Cardiac fibroblast (primary cell): ENCODE results near the gene CALHM4.

ENCODE experiments used
- DNase-seq, 2 donors: peaks; one replicate each; pipeline versions ENCODE4 v3.0.0 to v3.0.0-alpha.2; 2010; ENCODE audit warnings: low read depth in 2 of 2
- H3K4me3 ChIP-seq, 2 donors: replicated peaks in 1 of 2; 1 replicate in 1 of 2; 2 replicates in 1 of 2; pipeline ENCODE4 v1.5.1; 2011; ENCODE audit warnings: low read depth in 2 of 2, low read length in 2 of 2, mild to moderate bottlenecking in 2 of 2, moderate library complexity in 1 of 2
- TF ChIP-seq, protein P1 (sequence below): IDR thresholded peaks from one replicate; pipeline ENCODE4 v1.5.1; 2011; ENCODE audit warnings: low read depth, mild to moderate bottlenecking, low read length, inconsistent platforms

CALHM4 gene

GRCh38 chr6:116535109-116535508 is 18.4 kb upstream of the CALHM4 start:
- TF ChIP-seq, protein P1, sequence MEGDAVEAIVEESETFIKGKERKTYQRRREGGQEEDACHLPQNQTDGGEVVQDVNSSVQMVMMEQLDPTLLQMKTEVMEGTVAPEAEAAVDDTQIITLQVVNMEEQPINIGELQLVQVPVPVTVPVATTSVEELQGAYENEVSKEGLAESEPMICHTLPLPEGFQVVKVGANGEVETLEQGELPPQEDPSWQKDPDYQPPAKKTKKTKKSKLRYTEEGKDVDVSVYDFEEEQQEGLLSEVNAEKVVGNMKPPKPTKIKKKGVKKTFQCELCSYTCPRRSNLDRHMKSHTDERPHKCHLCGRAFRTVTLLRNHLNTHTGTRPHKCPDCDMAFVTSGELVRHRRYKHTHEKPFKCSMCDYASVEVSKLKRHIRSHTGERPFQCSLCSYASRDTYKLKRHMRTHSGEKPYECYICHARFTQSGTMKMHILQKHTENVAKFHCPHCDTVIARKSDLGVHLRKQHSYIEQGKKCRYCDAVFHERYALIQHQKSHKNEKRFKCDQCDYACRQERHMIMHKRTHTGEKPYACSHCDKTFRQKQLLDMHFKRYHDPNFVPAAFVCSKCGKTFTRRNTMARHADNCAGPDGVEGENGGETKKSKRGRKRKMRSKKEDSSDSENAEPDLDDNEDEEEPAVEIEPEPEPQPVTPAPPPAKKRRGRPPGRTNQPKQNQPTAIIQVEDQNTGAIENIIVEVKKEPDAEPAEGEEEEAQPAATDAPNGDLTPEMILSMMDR, result no peak
- H3K4me3 ChIP-seq, result no peak overlapping the region
- DNase-seq, result no peak

DNA sequence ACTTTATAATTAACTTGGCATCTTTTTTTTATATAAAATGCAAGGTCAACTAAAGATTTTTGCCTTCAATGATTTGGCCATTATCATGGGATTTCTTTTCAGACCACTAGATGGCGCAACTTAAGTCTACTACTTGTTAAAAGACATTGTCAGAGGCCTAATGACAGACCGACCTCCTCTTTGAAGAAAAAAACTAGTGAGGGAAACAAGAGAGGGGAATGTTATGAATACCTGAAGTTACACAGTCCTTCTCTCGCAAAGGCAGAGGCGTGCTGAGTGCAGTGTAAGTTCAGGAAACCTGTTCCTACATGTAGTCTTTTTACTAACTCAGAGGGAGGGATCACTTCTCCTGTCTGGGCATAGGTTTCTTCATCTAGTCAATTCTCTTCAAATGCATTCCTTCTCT is 17.3 kb upstream of the CALHM4 start:
- TF ChIP-seq, protein P1, result peak; percentile 52
- peak; percentile 77 to 85 for DNase-seq
- H3K4me3 ChIP-seq, result no peak overlapping the region

DNA sequence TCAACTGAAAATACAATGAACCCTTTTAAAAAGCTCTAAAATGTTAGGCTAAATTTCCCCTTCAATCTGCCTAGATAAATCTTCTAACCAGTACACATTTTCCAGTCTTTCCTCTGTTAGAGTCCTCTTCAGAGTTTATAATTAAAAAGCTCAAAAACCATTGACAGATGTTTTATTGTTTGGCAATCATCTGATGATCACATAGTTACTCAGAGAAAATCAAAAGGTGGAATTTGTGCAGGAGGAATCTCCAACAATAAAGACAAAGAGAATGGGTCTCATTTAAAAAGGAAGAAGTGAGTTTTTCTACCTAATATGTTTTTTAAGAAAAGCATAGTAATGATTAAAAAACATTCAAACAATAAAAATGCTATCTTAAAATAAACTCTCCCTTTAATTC is 11.1 kb upstream of the CALHM4 start:
- TF ChIP-seq, protein P1, result no peak
- peak in 1 of 2 donors; percentile 32 for DNase-seq
- no peak overlapping the region for H3K4me3 ChIP-seq

GRCh38 chr6:116543149-116543548 is 10.4 kb upstream of the CALHM4 start:
- no peak for DNase-seq
- TF ChIP-seq, protein P1, result no peak
- H3K4me3 ChIP-seq, result no peak overlapping the region

DNA sequence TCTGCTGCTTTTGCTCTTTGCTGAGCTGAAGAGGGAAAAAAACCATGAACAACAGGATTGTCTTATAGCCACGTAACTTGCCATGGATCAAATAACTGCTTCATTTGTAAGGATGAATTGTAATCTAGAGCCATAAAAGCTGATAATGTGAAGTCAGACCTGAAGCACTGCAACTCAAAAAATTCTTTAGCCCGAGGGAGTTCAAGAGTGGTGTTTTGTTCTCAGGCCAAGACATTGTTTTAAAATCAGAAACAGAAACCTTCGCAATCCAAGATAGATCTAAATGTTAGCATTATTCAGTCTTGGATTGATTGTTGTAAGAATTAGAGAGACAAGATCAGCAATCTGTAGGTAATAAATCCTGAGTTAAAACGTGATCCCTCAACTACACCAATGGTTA is 7.9 kb upstream of the CALHM4 start, which contains the start of gene TRAPPC3L:
TSS of gene TRAPPC3L (minus strand) at position 34 of the 400 bp plus-strand sequence. CDS start 170 bp downstream, outside the sequence.
- TF ChIP-seq, protein P1, result no peak
- H3K4me3 ChIP-seq, result no peak within 1 kb of the TSS
- DNase-seq, result no peak

- DNase-seq, result no peak
- no peak overlapping the region for H3K4me3 ChIP-seq
- TF ChIP-seq, protein P1, result no peak
Observed at GRCh38 chr6:116547358-116547757, 6.2 kb upstream of the CALHM4 start.

DNA sequence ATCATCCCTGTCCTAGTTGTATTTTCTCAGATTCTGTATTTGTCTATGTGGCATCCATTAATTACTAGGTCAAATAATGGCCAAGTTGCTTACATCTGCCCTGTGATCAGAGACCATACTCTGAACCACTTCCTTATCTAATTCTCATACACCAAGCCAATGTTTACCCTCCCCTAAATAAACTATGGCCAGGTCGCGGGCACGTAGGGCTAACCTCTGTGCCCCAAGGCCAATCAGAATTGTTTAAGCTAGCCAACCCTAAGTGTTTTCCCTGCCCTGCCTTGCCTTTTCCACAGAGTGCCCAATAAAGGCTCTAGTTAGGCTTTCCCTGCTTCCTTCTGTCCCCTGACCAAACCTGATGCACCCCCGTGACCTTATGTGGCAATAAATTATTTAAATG is 2.8 kb upstream of the CALHM4 start:
- DNase-seq, result no peak
- H3K4me3 ChIP-seq, result no peak overlapping the region
- TF ChIP-seq, protein P1, result no peak
